GM04503 (cell line): Measurements from ENCODE around the gene PLCB1.
"Not testable (repeated sequence)": the region's sequence is repeated elsewhere in the genome, so short reads cannot be mapped to it uniquely, and the experiment has no call there.

Experiments
- DNase-seq: peaks from one replicate; pipeline ENCODE4 v3.0.0-alpha.2; 2012; ENCODE audit warnings: low read depth

The PLCB1 gene

DNA sequence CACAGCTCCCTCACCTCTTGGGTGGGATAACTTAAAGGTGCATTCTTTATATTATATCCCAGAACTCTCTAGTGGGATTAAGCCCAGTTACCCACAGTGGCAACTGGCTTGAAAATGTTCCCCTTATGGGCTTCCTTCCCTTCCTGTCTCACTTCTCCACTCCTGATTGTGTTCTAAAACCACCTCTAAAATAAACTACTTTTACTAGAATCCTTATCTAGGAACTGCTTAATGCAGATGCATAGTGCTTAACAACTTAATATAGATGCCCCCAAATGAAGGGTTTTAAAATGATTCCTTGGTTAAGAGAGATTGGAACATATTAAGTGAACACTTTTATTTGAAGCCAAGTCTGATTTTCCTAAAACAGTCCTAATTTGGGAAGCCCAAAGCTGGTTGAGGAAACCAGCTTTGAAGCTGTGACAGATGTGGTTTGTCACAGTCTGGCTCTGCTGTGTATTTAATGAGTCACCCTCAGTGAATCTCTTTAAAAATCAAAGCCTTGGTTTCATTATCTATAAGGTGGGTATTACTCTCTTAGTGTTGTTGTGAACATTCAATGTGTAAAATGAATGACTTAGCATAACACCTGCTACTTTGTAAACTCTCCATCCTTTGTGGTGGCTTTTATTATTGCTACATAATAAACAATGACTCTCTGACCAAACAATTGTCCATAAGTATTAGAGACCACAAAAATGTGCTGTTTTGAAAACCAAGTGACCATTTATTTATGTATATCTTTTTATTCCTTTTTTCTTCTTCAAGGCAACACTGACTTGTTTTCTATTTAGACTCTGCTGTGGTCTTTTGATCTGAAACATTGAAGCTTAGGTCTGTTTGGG, 24.4 kb downstream of the PLCB1 start:
- DNase-seq, result no peak

DNA sequence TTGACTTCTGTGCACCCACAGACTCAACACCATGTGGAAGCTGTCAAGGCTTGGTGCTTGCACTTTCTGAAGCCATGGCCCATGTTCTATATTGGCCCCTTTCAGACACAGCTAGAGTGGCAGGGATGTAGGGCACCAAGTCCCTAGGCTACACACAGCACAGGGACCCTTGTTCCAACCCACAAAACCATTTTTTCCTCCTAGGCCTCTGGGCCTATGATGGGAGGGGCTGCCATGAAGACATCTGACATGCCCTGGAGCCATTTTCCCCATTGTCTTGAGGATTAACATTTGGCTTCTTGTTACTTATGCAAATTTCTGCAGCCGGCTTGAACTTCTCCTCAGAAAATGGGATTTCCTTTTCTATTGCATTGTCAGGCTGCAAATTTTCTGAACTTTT, 27.2 kb downstream of the PLCB1 start:
- DNase-seq, result not testable (repeated sequence)

DNA sequence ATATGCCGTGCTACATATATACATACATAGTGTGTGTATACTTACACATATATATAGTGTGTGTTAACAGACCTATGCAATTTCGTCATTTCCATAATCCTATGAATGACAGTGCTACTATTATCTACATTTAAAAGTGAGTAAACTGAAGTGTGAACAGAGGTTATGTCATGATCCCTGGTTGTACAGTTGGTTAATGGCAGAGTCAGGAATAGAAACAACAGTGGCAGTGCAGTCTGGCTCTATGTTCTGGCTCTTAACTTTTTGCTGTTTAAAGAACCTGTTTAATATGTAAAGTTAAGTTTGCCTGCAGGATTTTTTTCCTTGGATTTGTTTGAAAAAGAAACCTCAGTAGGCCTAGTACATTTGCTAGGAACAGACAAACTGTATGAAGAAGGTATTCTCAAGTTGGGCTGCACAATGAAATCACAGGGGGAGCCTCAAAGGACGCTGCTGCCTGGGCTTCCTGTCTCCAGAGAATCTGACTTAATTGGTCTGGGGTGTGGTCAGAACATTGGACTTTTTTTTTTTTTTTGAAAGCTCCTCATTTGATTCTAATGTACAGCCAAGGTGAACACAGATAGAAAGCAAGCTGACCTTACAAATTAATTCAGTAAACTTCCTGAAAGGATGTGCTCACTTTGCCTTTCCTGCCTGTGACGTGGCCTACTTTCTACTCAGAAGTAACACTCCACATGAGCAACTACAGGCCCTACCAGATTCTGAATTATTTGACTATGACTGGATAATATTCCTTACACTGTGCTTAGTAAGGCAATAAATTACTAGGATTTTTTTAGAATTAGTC, 29.4 kb downstream of the PLCB1 start:
- DNase-seq, result no peak

DNA sequence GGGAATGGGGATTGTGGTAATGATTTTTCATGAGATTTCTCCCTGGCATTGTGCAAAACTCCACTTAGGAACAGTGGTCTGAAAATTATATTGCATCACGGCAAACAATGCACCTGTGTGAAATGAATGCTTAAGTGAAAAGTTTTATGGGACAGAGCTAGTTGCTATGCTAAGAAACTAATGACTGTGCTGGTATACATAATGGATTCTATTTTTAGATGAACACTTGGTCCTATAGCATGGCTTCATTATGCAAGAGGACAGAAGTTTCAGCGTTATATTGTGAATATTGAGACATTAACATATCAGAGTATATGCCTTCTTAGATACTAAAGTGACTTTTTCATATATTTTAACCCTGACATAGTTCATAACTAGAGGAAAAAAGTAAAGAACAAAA, 30.5 kb downstream of the PLCB1 start:
- no peak for DNase-seq

DNA sequence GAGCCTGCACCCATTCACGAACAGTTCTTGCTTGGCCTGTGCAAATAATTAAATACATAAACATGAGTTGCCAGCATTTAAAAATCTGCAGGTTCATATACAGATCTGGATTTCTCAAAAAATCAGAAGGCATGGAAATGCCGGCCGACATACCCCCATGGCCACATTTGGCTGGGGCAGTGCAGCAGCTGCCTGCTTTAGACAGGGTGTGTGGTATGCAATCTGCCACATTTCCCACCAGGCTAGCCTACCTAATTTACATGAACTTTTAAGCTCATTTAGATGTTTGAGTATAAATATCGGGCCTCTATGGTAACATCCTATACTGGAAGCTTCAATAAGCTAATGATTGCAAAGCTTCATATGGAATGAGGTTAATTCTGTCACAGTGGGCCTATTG, 31.5 kb downstream of the PLCB1 start:
- no peak for DNase-seq

DNA sequence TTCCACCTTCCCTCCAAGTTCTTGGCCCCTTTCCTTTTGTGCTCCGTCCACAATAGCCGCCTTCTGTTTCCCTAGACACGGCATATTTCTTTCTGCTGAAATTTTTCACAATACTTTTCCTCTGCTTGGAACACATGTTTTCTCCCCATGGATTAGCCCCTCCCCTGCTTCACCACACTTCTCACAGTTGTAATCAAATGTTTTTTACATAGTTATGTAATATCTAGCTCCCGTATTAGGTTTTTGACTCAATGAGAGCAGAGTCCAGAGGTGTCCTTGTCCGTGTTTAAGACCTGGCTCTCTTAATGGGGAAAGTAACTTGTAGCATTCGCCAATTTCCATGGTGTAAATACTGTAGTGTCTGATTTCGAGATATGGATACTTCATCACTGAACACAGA, 34.7 kb downstream of the PLCB1 start:
- DNase-seq, result no peak

DNA sequence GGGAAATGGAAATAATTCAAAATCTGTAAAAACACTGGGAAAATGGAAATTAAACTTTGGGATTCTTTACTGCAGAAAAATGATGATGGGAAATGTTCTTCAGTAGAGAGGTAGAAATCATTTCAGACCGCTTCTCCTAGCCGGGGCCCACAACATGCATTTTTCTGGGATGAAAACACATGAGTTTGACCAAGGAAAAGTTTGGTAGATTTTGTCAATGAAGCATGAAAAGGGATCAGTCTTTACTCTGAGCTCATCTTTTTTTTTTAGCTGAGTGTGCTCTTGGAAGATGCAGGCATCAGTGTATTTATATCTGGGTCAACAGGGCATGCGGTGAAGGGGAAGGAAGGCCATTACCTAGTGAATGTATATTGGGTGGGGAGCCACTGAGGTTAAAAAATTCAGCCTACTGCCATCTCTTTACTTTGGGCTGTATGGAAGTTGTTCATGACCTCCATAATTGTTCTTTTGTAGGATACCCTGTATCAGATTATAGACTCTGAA, 36.8 kb downstream of the PLCB1 start:
- no peak for DNase-seq

DNA sequence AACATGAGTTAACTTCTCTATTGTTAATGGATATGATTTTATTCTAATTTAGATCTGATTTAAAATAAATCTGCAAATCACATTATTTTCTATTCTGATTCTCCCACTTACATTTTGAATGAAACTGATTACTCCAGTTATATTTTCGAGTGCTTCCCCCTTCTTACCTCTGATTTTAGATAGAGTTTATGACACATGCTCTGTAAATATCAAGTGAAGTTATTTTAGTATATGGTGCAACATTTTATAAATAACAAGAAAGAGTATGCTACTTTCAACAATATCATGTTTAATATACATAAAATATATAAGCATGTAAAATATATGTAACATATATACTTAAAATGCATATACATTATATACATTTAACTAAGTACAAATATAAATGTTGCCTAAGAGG, 38.9 kb downstream of the PLCB1 start:
- no peak for DNase-seq

DNA sequence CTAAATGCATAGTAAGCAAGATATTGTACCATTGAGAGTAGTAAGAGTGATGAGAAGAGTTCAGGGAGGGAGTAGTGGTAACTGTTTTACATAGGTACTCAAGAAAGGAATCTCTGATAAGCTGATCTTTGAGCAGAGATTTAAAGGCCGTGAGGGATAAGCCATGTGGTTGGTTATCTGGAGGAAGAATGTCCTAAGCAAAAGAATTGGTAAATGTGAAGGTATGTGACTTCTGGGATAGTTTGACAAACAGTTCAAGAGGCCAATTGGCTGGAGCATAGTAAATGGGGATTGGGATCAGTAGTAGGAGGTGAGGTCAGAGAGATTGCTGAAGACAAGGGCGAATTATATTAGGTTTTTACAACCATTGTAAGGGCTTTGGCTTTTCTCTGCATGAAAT, 40.1 kb downstream of the PLCB1 start:
- no peak for DNase-seq

DNA sequence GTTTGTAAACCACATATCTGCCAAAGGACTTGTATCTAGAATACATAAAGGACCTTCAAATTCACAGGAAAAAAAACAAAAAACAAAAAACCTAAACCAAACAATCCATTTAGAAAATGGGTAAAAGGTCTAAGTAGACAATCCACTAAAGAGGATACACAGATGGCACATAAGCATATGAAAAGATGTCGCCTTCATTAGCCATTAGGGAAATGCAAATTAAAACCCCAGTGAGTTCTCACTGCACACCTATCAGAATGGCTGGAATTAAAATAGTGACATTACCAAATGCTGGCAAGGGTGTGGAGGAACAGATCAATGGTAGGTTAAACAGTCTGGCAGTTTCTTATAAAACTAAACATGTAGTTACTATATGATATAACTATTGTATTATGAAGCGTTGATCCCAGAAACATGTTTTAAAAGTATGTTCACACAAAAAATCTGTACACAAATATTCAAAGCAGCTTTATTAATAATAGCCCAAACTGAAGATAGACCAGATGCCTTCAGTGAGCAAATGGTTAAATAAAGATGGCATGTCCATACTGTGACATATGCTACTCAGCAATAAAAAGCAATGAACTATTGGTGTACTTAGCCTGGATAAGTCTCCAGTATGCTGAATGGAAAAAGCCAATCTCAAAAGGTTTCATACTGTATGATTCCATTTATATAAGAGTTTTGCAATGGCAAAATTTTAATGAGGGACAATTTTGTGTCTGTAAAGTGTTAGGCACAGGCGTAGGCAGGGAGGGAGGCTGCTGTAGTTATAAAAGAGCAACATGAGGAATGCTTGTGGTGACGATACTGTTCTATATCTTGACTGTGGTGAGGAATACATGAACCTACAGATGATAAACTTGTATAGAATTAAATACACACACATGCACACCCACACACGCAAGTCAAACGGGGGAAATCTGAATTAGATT, 43.9 kb downstream of the PLCB1 start:
- no peak for DNase-seq

DNA sequence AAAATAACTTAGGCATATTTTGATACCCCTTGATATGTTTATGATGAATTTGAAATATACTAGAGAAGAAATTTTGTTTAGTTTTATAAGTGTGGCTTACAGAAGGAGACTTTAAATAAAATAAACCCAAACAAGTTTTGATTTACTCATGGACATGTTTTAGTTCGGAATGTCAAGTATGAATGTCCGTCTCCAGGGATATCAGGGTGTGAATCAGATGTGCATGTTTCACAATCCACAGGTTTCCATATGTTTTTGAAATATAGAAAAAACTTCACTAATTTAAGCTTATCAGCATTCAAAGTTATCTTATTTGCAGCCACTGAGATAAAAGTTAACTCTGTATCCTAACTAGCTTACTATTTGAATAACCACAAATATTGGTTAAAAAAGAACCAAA, 51.5 kb downstream of the PLCB1 start:
- no peak for DNase-seq

DNA sequence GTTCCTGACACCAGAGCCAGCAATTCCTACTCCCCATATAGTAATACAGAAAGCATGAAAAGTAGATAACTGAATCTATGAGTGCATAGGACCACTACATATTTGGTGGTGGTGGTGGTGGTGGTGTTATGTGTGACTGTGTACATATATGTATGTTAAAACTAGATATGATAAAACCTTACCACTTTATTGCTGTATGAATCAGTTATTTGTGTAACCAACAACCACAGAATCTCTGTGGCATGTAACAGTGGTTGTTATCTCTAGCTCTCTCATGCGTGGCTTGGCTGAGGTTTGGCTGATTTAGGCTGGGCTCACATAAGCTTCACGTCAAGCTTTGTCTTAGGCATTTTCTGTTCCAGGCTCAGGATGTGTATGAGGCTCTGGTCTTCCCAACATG, 55.7 kb downstream of the PLCB1 start:
- DNase-seq, result no peak

DNA sequence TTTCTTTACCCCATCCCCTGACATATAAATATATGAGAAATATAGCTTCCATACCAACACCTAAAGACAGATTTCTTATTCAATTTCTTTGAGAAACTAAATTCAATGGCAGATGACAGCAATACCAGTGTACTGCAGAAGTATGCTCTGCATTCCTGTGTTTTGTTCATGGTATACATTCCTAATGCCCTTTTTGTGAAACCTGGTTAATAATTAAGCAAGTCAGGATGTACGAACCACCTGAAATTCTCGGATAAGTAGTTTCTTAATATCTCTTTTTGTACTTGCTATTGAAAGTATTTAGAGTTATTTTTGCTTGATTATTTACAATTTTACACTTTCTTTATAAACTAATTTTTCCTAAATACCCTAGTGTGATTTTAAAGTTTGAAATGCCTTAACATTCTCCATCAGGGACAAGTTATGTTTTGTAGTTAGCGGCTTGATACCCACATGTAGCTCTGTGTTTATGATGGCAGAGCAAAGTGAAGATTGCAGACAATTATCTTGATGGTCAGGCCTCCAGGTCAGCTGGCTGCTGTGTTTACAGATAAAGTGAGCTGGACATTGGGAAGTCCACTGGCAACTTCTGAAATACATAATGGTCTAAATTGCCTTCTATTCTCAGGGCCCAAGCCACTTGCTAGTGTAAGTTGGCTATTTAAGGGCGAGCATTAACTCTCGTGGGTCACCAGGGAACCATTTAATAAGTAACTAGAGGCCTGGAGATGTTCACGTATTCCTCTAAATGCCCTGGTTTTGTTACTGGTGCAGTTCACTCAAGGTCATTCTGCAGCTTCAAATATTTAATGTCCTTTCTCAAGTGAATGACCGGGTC, 58.2 kb downstream of the PLCB1 start:
- no peak for DNase-seq

DNA sequence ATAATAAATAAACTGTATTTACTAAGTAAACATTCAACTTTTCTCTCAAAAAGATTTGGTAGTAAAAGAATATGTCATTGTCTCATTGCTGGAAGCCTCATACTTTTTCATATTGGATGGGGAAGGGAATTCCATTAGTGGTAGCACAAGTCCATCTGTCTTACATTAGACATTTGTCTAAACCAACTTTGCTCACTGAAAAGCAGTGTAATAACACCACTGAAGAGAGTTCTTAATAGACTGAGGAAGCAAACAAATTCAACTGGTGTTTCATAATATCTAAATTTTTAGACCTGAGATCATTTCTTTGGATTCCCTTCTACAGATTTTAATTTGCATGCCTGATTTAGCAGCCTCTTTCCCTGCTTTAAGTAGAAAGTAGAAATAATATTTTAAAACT, 62.7 kb downstream of the PLCB1 start:
- peak; percentile 43 for DNase-seq

DNA sequence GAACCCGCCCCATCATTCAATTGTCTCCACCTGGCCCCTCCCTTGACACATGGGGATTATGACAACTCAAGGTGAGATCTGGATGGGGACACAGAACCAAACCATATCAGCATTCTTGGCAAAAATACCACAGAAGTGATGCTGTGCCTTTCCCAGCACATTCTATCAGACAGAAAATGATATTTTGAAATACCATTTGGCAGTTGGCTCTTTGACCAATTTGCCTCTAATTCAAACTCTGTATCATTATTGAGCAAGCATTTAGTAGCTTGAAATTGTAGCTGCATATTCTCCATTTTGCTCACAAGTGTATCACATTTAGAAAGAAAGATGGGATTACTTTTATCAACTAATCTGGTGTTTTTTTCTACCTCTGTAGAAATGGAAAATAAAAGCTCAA, 64.0 kb downstream of the PLCB1 start:
- DNase-seq, result no peak

DNA sequence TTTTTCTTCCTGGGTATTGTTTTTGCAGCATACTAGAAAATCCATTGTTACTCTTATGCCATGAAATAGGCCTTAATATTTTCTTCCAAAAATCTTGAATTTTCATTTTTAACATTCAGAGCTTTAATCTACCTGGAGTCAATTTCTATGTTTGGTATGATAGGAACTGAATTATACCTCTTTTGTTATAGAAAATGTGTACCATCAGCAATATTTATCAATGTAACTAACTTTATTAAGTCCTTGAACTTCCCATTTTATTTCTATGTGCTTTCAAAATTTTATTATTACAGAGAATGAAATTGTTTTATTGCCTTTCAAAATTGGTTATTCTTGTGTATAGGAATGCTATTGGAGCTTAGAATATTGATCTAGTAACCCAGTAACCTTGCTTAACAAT, 68.2 kb downstream of the PLCB1 start:
- DNase-seq, result no peak

DNA sequence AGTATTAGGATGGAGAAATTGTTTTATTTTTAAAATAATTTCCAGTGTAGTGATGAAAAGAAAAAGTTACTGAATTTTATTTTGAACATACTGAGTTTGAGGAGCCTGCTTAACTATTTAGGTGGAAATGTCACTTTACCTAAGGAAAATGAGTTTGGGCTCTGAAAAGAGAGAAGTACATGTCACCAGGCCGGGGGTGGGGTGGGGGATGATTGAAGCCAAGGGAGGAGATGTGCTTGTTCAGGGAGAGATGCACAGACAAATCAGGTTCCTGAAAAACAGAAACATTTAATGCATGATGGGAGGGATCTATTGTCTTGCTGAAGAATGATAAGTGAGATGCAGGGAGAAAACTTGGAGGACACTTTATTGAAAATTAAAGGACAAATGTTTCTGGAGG, 71.3 kb downstream of the PLCB1 start:
- no peak for DNase-seq

DNA sequence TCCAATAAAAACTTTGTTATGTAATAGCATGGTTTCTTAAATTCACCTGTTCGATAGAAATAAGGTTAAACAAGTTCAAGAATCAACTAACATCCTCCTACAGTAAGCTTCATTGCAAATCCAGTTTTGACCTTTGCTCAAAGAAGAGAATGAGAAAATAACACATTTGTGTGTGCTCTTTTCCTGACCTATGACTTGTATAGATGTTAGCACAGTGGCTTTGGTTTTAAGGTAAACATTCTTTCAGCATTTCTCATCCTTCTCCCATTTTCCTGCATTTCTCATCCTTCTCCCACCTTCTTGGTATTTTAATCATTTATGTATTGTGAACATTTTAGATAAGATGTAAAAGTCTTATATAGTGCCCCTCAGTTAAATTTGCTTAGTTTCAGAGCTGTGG, 73.9 kb downstream of the PLCB1 start:
- no peak for DNase-seq

DNA sequence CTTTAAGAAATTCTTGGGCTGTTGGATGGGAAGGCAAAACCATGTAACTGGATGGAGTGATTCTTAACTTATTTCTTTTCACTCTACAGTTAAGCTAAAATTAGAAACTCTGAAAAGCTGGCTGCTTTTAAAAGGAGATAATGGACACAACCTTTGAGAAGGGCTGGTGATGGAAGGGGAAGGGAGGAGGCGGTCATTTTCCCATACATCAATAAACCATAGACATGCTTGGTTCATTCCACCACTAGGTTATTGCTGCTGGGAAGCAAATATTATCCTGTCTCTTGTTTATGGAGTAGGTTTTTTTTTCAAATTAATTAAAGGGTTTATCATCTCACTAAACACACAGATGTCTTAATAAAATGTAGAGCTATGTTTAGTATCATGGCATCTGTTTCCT, 76.2 kb downstream of the PLCB1 start:
- DNase-seq, result no peak

DNA sequence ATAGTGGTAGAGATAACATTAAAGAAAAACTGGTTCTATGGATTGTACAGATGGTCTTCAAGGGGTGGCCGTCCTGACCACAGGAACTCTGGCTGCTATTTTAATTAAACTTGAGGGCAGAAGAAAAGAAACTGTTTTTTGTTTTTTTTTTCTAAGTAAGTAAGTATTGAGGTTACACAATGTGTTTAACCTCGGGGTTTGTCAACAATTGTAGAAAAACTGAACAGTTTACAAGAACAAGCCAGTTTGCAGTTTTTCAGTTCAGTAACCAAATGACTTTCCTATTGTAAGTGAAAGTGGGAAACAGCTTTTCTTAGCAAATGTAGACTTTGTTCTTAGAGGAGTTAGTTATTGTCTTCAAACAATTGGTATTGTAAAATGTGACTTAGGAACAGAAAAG, 77.0 kb downstream of the PLCB1 start:
- DNase-seq, result no peak

DNA sequence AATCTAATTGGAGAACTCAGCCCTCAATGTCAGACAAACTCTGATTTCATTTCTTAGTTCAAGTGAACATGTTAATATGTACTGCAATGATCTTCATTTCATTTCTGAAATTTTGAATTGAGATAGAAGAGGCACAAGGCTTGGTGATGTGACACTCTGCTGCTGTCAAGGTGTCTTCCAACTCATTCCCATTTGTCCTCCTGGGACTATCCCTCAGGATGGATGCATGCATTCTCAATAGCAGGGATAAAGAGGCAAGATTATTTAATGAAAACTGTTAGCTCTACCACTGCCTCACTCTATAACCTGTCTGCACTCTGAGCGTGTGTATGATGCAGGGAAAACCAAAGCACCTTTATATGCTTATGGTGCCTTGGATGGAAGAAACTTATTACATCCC, 78.7 kb downstream of the PLCB1 start:
- DNase-seq, result no peak
